Mucosa of descending colon (tissue), 3 donors: ENCODE measurements around the gene CLDN4. TPM values are rescaled to one million over a fixed set of nuclear protein-coding genes. Genes with fewer than 3 reads are reported as not detected.

ENCODE experiments used
- ATAC-seq: fragments of 200-7000 bp; cut with Tn5 transposase; one replicate; pipeline ENCODE4 v1.9.1; 2020; ENCODE audit warnings: mild to moderate bottlenecking, moderate library complexity
- DNase-seq, 3 donors: peaks; one replicate each; pipeline ENCODE4 v3.0.0-alpha.2; 2020
- H3K36me3 ChIP-seq: fragments of 200-600 bp; one replicate; pipeline ENCODE4 v1.8.0; 2021; ENCODE audit warnings: low read depth, mild to moderate bottlenecking
- H3K4me1 ChIP-seq: fragments of 200-600 bp; one replicate; pipeline ENCODE4 v1.8.0; 2021; ENCODE audit warnings: low read depth, mild to moderate bottlenecking
- H3K4me3 ChIP-seq: fragments of 200-600 bp; one replicate; pipeline ENCODE4 v1.8.0; 2021; ENCODE audit warnings: mild to moderate bottlenecking
- H3K9me3 ChIP-seq: fragments of 200-600 bp; one replicate; pipeline ENCODE4 v1.8.0; 2021; ENCODE audit warnings: mild to moderate bottlenecking
- intact Hi-C, 2 donors: fragments of 100-400 bp; cut with DNase I in 1 of 2; cut with micrococcal nuclease in 1 of 2; formaldehyde crosslinking; loops; one replicate each; pipeline versions ENCODE4 v1.11.0 to v1.11.1; 2022; cut with DNase I, micrococcal nuclease
- total RNA-seq, 3 donors: library from RNA; stranded (reverse); fragmentation: NEBNext Ultra II Directional in 2 of 3; extraction: Animal tissue kit (Norgen Biotek cat#: 25700) in 2 of 3; gene quantifications; one replicate each; pipeline versions ENCODE4 v1.2.1 to v1.2.4, GENCODE V29; 2021 to 2023
- TF ChIP-seq, protein P1 (sequence below): fragments of 200-600 bp; IDR thresholded peaks from one replicate; pipeline ENCODE4 v1.8.0; 2022; ENCODE audit warnings: antibody characterized with exemption, mild to moderate bottlenecking
- donor health status: DM: no; HTN: no; CAD: no; lungs with moderate emphysema.
- donor health status: DM: no; HTN: no; CAD: no.
- donor health status: DM: no; HTN: yes; CAD: no.

The CLDN4 gene
- total RNA-seq, 3 donors from 2014 or later, result 450 to 1,208 (median 1,043) TPM

DNA sequence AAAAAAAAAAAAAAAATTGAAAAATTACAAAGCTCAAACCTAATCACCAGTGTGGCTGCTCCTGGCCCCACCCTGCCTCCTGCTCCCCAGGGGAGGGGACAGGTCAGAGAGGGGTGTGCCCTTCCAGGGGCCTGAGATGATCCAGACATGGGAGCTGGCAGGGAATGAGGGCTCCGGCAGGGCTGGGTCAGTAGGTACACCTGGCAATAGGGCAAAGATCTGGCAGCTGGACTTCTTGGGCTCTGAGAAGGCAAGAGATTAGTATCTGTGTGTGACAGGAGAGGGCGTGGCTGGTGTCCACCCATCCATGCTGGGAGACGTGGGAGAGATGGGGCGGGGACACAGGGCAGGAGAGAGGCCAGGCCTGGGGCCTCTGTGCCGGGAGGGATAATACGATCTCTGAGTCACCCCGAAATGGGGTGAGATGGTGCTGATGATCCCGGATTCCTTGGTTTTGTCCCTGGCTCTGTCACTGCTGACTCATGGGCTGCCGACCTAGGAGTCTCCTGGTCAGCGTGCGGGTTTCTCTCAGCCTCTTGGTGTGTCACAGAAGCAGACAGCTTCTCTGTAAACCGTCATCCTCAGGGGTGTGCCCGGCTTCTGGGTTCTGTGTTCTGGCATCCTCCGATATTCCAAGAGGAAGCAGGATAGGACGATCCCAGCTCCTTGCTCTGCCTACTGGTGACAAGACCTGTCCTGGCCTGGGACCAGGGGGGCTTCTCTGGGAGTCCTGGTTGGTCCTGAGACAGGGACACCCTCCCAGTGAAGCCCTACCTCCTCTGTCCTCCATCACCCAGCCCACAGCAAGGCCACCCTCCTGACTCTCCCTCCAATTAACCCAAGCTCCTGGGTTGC lies 8.2 kb upstream of the CLDN4 start:
- peak; percentile 89 for ATAC-seq
- intact Hi-C loops, result no loop called here

DNA sequence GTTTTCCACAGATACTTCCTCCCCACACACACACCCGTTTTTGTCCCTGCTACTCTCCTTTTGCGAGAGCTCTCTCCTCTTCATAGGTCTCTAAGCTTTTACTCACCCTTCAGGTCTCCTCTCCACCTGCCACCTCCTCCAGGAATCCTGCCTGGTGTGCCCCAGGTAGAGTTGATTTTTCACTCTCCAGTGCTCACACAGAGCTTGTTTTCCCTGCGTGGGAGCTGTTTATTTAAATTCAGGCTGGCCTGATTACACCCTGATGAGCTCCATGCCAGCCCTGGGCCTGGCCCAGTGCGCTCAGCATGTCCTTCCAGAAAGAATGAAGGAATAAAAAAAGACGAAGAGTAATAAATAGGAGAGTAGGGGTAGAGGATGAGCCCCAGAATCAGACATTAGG lies 7.5 kb upstream of the CLDN4 start:
- no peaks in the 10 kb centered on the region for H3K9me3 ChIP-seq
- no peak overlapping the region for H3K4me3 ChIP-seq
- no peaks in the 10 kb centered on the region for H3K36me3 ChIP-seq
- TF ChIP-seq, protein P1, sequence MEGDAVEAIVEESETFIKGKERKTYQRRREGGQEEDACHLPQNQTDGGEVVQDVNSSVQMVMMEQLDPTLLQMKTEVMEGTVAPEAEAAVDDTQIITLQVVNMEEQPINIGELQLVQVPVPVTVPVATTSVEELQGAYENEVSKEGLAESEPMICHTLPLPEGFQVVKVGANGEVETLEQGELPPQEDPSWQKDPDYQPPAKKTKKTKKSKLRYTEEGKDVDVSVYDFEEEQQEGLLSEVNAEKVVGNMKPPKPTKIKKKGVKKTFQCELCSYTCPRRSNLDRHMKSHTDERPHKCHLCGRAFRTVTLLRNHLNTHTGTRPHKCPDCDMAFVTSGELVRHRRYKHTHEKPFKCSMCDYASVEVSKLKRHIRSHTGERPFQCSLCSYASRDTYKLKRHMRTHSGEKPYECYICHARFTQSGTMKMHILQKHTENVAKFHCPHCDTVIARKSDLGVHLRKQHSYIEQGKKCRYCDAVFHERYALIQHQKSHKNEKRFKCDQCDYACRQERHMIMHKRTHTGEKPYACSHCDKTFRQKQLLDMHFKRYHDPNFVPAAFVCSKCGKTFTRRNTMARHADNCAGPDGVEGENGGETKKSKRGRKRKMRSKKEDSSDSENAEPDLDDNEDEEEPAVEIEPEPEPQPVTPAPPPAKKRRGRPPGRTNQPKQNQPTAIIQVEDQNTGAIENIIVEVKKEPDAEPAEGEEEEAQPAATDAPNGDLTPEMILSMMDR, result no peak
- DNase-seq (peak in 2 of 3 donors; percentile 6 to 41), ATAC-seq (no peak)
- intact Hi-C loops, result no loop called here
- H3K4me1 ChIP-seq, result peaks cover 29% of the 10 kb centered on the region

More for the DNA sequence above, 8.2 kb upstream of the CLDN4 start:
- H3K4me1 ChIP-seq, result peaks cover 26% of the 10 kb centered on the region
- no peaks in the 10 kb centered on the region for H3K36me3 ChIP-seq
- TF ChIP-seq, protein P1, result no peak
- peak; percentile 90 to 94 (median 92) for DNase-seq
- H3K4me3 ChIP-seq, result no peak overlapping the region
- no peaks in the 10 kb centered on the region for H3K9me3 ChIP-seq

GRCh38 chr7:73823873-73824592 lies 6.8 kb upstream of the CLDN4 start:
- no peaks in the 10 kb centered on the region for H3K9me3 ChIP-seq
- DNase-seq, result peak in 2 of 3 donors; percentile 19 to 27
- no peak overlapping the region for H3K4me3 ChIP-seq
- TF ChIP-seq, protein P1, result no peak
- H3K36me3 ChIP-seq, result no peaks in the 10 kb centered on the region
- H3K4me1 ChIP-seq, result peaks cover 35% of the 10 kb centered on the region
- ATAC-seq, result no peak
- intact Hi-C loops, result no loop called here

DNA sequence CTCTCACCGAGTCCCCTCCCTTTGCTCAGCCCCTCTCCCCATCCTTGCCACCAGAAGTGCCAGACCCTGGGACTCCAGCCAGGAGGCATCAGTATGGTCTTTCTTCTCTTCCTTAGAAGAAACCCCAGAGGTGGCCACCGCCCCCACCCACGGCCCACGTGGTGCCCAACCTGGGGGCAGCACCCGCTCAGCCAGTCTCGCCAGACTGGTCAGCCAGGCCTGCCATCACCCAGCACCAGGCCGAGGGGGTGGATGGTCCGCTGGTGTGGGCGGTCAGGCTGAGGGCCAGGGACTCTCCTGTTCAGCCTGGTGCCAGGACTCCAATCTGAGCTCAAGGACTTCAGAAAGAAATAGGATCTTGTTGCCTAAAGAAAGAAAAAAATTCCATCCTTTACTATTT lies 5.8 kb upstream of the CLDN4 start:
- no peaks in the 10 kb centered on the region for H3K36me3 ChIP-seq
- DNase-seq (peak in 2 of 3 donors; percentile 42 to 60), ATAC-seq (no peak)
- intact Hi-C loops, result no loop called here
- peaks cover 41% of the 10 kb centered on the region for H3K4me1 ChIP-seq
- H3K4me3 ChIP-seq, result no peak overlapping the region
- TF ChIP-seq, protein P1, result no peak
- no peaks in the 10 kb centered on the region for H3K9me3 ChIP-seq

DNA sequence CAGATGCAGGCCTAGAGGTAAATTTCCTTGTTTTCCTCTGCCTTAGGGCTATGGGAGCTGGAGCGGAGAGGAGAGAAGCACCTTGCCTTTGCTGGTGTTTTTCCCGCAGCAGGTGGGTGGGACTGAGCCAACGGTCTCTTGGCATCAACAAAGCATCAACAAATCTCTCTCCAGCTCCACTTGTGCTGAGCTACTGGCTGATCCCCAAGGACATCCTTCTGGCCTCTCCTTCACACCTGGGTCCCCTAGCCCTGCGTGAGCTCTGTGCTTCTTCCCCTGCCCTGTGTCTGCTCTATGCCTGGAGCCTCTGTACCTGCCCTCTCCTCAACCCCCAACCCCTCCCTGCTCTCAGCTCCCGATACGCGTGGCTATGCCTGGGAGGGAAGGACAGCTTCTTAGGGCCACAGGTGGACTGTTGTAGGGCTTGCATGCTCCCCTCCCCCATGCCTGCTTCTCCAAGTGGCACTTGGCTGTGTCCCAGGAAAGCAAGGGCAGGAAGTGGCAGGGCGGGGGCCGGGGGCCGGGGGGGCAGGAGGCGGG lies 3.2 kb upstream of the CLDN4 start:
- peaks cover 34% of the 10 kb centered on the region for H3K4me1 ChIP-seq
- intact Hi-C loops, result no loop called here
- no peaks in the 10 kb centered on the region for H3K36me3 ChIP-seq
- DNase-seq, result peak; percentile 87 to 94 (median 87)
- no peaks in the 10 kb centered on the region for H3K9me3 ChIP-seq
- no peak overlapping the region for H3K4me3 ChIP-seq
- TF ChIP-seq, protein P1, result no peak
- ATAC-seq, result peak; percentile 44
